ENCODE data around the gene ELFN1. TPM values are rescaled to one million over a fixed set of nuclear protein-coding genes. Genes with fewer than 3 reads are reported as not detected.

Gene ELFN1
- total RNA-seq, 4 donors from 2014 or later = 0.51 to 6.7 (median 3.6) TPM

- TF ChIP-seq POLR2A (IDR thresholded peaks at IDR 0.05) = no peak
- Histone ChIP-seq H3K27me3 (no peaks in the 10 kb centered on the region), H3K9me3 (no peaks in the 10 kb centered on the region), H3K4me3 (no peak overlapping the region), H3K4me1 (peaks cover 0 to 16% of the 10 kb centered on the region in 2 donors), H3K36me3 (no peaks in the 10 kb centered on the region), H3K27ac (no peak overlapping the region)
- no peak for DNase-seq
- intact Hi-C loops (cut with DNase I; ENCODE audit: low total_unique reads) = no loop called here
Observed at GRCh38 chr7:1650363-1651030, 19.6 kb upstream of the ELFN1 start.

- Histone ChIP-seq H3K36me3 (no peaks in the 10 kb centered on the region), H3K27me3 (no peaks in the 10 kb centered on the region), H3K4me3 (no peak overlapping the region), H3K4me1 (peaks cover 0 to 16% of the 10 kb centered on the region in 2 donors), H3K27ac (no peak overlapping the region), H3K9me3 (no peaks in the 10 kb centered on the region)
- intact Hi-C loops (cut with DNase I; ENCODE audit: low total_unique reads) = no loop called here
- no peak for DNase-seq
- TF ChIP-seq CTCF (IDR thresholded peaks at IDR 0.05) (no peak), POLR2A (IDR thresholded peaks at IDR 0.05) (no peak)
Observed at GRCh38 chr7:1651031-1651446, 19.0 kb upstream of the ELFN1 start.

GRCh38 chr7:1651891-1652290 is 18.2 kb upstream of the ELFN1 start:
- H3K27ac ChIP-seq = no peak overlapping the region
- H3K9me3 ChIP-seq = no peaks in the 10 kb centered on the region
- DNase-seq = no peak
- H3K36me3 ChIP-seq = no peaks in the 10 kb centered on the region
- H3K4me3 ChIP-seq = no peak overlapping the region
- TF ChIP-seq POLR2A (IDR thresholded peaks at IDR 0.05) (no peak), CTCF (IDR thresholded peaks at IDR 0.05) (no peak)
- H3K4me1 ChIP-seq = peaks cover 0 to 14% of the 10 kb centered on the region in 2 donors
- intact Hi-C loops (cut with DNase I; ENCODE audit: low total_unique reads) = no loop called here
- H3K27me3 ChIP-seq = no peaks in the 10 kb centered on the region

GRCh38 chr7:1653500-1653899 is 16.6 kb upstream of the ELFN1 start:
- Histone ChIP-seq H3K4me1 (no peaks in the 10 kb centered on the region), H3K27ac (no peak overlapping the region), H3K4me3 (no peak overlapping the region), H3K36me3 (no peaks in the 10 kb centered on the region), H3K9me3 (no peaks in the 10 kb centered on the region), H3K27me3 (no peaks in the 10 kb centered on the region)
- intact Hi-C loops (cut with DNase I; ENCODE audit: low total_unique reads) = no loop called here
- TF ChIP-seq POLR2A (IDR thresholded peaks at IDR 0.05) = no peak
- TF ChIP-seq CTCF (IDR thresholded peaks at IDR 0.05) = no peak
- no peak for DNase-seq

- no peak for DNase-seq
- Histone ChIP-seq H3K4me3 (no peak overlapping the region), H3K27me3 (no peaks in the 10 kb centered on the region), H3K4me1 (no peaks in the 10 kb centered on the region), H3K27ac (no peak overlapping the region), H3K36me3 (no peaks in the 10 kb centered on the region), H3K9me3 (no peaks in the 10 kb centered on the region)
- intact Hi-C loops (cut with DNase I; ENCODE audit: low total_unique reads) = no loop called here
- TF ChIP-seq POLR2A (IDR thresholded peaks at IDR 0.05) = no peak
- TF ChIP-seq CTCF (IDR thresholded peaks at IDR 0.05) = no peak
Observed at GRCh38 chr7:1654111-1654510, 16.0 kb upstream of the ELFN1 start.

Measured in uterus (tissue), 4 donors.